H1 (cell line): ENCODE measurements around the gene CTBP2. TPM values are rescaled to one million over a fixed set of nuclear protein-coding genes. Genes with fewer than 3 reads are reported as not detected.

Experiments used
- BRCA1 ChIP-seq: IDR thresholded peaks from 2 replicates; pipeline ENCODE4 v1.6.1; 2012; ENCODE audit warnings: low read depth, low read length, improper control_type of control experiment
- CHD1 ChIP-seq: IDR thresholded peaks from 2 replicates; pipeline ENCODE4 v1.6.1; 2012; ENCODE audit warnings: low read depth, low read length, improper control_type of control experiment
- CTBP2 ChIP-seq: IDR thresholded peaks from 2 replicates; pipeline ENCODE4 v1.7.0; 2011; ENCODE audit warnings: borderline replicate concordance, mild to moderate bottlenecking, moderate library complexity, mixed read lengths, low read length; ENCODE audit not compliant: insufficient read depth, insufficient read length
- HDAC2 ChIP-seq, 2 experiments: fragments of 300-600 bp in 1 of 2; sonication (generic) in 1 of 2; IDR thresholded peaks; 2 replicates each; pipeline ENCODE4 v1.6.1; 2011 to 2012; ENCODE audit warnings: low read depth in 2 of 2, low read length in 2 of 2, mild to moderate bottlenecking in 2 of 2, moderate library complexity in 2 of 2, borderline replicate concordance in 1 of 2, inconsistent platforms in 1 of 2
- RAD21 ChIP-seq, 2 experiments: IDR thresholded peaks in 1 of 2; conservative IDR thresholded peaks in 1 of 2; 2 replicates each; pipeline ENCODE4 v1.6.1; 2011; ENCODE audit warnings: low read depth in 2 of 2, low read length in 2 of 2, improper control_type of control experiment in 1 of 2, inconsistent platforms in 1 of 2, mild to moderate bottlenecking in 1 of 2, moderate library complexity in 1 of 2
- SP4 ChIP-seq: IDR thresholded peaks from 2 replicates; pipeline ENCODE4 v1.6.1; 2012; ENCODE audit warnings: low read length, inconsistent platforms
- SUZ12 ChIP-seq: fragments of 200-600 bp; sonication (generic); IDR thresholded peaks from 2 replicates; pipeline ENCODE4 v1.6.1; 2012; ENCODE audit warnings: mild to moderate bottlenecking, inconsistent platforms, low read length, moderate library complexity, mixed read lengths
- TBP ChIP-seq: IDR thresholded peaks from 2 replicates; pipeline ENCODE4 v1.6.1; 2011; ENCODE audit warnings: low read depth, low read length, improper control_type of control experiment
- polyA plus RNA-seq, 7 experiments: library from polyadenylated mRNA; depleted of rRNA in 3 of 7; stranded (reverse) in 5 of 7; unstranded in 2 of 7; fragments of >200 nt in 5 of 7; fragments of 200-250 nt in 2 of 7; gene quantifications; 1 replicate in 5 of 7; 2 replicates in 1 of 7; 4 replicates in 1 of 7; pipeline versions ENCODE4 v1.2.1 to v1.2.3, GENCODE V29; 2011 to 2013; ENCODE audit warnings: missing spikeins in 2 of 7, mixed read lengths in 2 of 7
- total RNA-seq: library from RNA; stranded (reverse); fragmentation: NEBNext Ultra II Directional; extraction: Animal tissue kit (Norgen Biotek cat#: 25700); gene quantifications from 2 replicates; pipeline ENCODE4 v1.2.1, GENCODE V29; 2021
- TF ChIP-seq, protein P1 (sequence below): fragments of 300-600 bp; sonication (generic); IDR thresholded peaks from 2 replicates; pipeline ENCODE4 v1.7.1; 2012; ENCODE audit warnings: low read length, moderate library complexity, mild to moderate bottlenecking, inconsistent platforms; ENCODE audit not compliant: insufficient replicate concordance

CTBP2 gene
- total and polyA plus RNA-seq, 2 of the 8 experiments (the other 6 are each of a cell fraction or from before 2014, with no cell fraction given), result 208 to 221 TPM

DNA sequence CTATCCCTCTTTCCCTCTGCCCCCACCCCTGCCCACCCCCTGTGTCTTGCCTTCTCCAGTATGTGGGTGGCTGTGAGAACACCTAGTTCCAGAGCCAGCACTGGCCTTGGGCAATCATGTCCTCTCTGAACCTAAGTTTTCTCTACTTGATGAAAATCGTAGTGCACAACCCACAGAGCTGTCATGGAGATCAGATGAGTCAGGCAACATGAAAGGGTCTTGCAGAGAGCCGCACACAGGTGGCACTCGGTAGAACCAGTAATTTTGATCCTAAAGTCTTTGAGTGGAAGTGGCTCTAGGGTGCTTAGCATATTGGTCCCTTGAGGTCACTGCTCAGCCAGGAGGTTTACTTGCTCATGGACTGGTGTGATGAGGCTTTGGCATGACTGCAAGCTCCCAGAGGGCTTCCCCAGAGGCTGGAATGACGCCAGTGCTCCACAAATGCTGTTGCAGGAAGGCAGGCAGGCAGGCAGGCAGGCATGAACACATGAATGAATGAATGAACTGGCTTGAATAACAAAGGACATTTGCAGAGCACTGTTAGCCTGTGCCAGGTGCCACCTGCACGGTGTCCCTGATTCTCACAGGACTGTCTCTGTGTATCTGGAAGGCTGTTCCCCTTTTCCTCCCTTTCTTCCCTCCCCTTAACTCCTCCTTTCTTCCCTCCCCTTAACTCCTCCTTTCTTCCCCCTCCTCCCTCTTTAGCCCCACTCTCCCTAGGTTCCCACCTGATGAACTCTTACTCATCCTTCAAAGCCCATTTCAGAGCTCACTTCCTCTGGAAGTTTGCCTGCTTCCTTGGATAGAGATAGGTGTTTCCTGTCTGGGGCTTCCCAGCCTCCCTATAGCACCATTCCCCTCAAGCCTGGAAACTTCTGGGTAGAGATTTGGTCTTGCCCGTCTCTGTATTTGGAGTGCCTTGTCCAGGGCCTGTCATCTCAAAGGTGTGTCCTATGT is 27.2 kb upstream of the CTBP2 start (continued):
- TF ChIP-seq, protein P1, sequence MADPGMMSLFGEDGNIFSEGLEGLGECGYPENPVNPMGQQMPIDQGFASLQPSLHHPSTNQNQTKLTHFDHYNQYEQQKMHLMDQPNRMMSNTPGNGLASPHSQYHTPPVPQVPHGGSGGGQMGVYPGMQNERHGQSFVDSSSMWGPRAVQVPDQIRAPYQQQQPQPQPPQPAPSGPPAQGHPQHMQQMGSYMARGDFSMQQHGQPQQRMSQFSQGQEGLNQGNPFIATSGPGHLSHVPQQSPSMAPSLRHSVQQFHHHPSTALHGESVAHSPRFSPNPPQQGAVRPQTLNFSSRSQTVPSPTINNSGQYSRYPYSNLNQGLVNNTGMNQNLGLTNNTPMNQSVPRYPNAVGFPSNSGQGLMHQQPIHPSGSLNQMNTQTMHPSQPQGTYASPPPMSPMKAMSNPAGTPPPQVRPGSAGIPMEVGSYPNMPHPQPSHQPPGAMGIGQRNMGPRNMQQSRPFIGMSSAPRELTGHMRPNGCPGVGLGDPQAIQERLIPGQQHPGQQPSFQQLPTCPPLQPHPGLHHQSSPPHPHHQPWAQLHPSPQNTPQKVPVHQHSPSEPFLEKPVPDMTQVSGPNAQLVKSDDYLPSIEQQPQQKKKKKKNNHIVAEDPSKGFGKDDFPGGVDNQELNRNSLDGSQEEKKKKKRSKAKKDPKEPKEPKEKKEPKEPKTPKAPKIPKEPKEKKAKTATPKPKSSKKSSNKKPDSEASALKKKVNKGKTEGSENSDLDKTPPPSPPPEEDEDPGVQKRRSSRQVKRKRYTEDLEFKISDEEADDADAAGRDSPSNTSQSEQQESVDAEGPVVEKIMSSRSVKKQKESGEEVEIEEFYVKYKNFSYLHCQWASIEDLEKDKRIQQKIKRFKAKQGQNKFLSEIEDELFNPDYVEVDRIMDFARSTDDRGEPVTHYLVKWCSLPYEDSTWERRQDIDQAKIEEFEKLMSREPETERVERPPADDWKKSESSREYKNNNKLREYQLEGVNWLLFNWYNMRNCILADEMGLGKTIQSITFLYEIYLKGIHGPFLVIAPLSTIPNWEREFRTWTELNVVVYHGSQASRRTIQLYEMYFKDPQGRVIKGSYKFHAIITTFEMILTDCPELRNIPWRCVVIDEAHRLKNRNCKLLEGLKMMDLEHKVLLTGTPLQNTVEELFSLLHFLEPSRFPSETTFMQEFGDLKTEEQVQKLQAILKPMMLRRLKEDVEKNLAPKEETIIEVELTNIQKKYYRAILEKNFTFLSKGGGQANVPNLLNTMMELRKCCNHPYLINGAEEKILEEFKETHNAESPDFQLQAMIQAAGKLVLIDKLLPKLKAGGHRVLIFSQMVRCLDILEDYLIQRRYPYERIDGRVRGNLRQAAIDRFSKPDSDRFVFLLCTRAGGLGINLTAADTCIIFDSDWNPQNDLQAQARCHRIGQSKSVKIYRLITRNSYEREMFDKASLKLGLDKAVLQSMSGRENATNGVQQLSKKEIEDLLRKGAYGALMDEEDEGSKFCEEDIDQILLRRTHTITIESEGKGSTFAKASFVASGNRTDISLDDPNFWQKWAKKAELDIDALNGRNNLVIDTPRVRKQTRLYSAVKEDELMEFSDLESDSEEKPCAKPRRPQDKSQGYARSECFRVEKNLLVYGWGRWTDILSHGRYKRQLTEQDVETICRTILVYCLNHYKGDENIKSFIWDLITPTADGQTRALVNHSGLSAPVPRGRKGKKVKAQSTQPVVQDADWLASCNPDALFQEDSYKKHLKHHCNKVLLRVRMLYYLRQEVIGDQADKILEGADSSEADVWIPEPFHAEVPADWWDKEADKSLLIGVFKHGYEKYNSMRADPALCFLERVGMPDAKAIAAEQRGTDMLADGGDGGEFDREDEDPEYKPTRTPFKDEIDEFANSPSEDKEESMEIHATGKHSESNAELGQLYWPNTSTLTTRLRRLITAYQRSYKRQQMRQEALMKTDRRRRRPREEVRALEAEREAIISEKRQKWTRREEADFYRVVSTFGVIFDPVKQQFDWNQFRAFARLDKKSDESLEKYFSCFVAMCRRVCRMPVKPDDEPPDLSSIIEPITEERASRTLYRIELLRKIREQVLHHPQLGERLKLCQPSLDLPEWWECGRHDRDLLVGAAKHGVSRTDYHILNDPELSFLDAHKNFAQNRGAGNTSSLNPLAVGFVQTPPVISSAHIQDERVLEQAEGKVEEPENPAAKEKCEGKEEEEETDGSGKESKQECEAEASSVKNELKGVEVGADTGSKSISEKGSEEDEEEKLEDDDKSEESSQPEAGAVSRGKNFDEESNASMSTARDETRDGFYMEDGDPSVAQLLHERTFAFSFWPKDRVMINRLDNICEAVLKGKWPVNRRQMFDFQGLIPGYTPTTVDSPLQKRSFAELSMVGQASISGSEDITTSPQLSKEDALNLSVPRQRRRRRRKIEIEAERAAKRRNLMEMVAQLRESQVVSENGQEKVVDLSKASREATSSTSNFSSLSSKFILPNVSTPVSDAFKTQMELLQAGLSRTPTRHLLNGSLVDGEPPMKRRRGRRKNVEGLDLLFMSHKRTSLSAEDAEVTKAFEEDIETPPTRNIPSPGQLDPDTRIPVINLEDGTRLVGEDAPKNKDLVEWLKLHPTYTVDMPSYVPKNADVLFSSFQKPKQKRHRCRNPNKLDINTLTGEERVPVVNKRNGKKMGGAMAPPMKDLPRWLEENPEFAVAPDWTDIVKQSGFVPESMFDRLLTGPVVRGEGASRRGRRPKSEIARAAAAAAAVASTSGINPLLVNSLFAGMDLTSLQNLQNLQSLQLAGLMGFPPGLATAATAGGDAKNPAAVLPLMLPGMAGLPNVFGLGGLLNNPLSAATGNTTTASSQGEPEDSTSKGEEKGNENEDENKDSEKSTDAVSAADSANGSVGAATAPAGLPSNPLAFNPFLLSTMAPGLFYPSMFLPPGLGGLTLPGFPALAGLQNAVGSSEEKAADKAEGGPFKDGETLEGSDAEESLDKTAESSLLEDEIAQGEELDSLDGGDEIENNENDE, result no peak
- TF ChIP-seq RAD21 (IDR thresholded peaks at IDR 0.05 in 1 of 2, conservative IDR thresholded peaks at IDR 0.05 in 1 of 2; ENCODE audit: low read depth in 2 of 2, low read length in 2 of 2) (no peak), HDAC2 (IDR thresholded peaks at IDR 0.05; ENCODE audit: borderline replicate concordance in 1 of 2, low read depth in 2 of 2, low read length in 2 of 2) (no peak), CHD1 (no peak), SUZ12 (no peak), BRCA1 (no peak), SP4 (no peak), CTBP2 (no peak), TBP (no peak)
